22Rv1 (cell line): ENCODE data around the gene CFAP126.

Experiments
- ZFX ChIP-seq: fragments of 450-650 bp; IDR thresholded peaks from 2 replicates; pipeline ENCODE4 v1.6.1; 2017; ENCODE audit warnings: antibody characterized with exemption, borderline replicate concordance
- TF ChIP-seq, protein P1 (sequence below): fragments of 450-650 bp; IDR thresholded peaks from 2 replicates; pipeline ENCODE4 v1.5.1; 2017; ENCODE audit warnings: mild to moderate bottlenecking

- TF ChIP-seq, protein P1, sequence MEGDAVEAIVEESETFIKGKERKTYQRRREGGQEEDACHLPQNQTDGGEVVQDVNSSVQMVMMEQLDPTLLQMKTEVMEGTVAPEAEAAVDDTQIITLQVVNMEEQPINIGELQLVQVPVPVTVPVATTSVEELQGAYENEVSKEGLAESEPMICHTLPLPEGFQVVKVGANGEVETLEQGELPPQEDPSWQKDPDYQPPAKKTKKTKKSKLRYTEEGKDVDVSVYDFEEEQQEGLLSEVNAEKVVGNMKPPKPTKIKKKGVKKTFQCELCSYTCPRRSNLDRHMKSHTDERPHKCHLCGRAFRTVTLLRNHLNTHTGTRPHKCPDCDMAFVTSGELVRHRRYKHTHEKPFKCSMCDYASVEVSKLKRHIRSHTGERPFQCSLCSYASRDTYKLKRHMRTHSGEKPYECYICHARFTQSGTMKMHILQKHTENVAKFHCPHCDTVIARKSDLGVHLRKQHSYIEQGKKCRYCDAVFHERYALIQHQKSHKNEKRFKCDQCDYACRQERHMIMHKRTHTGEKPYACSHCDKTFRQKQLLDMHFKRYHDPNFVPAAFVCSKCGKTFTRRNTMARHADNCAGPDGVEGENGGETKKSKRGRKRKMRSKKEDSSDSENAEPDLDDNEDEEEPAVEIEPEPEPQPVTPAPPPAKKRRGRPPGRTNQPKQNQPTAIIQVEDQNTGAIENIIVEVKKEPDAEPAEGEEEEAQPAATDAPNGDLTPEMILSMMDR, result no peak
- TF ChIP-seq ZFX, result no peak
Observed at GRCh38 chr1:161350671-161351070, 17.0 kb downstream of the CFAP126 start.
